Measurements from ENCODE around the gene CTSH. TPM values are rescaled to one million over a fixed set of nuclear protein-coding genes. Genes with fewer than 3 reads are reported as not detected.

The CTSH gene
- total RNA-seq, 1 donor from 2014 or later = 34.4 TPM

- H3K27ac ChIP-seq (ENCODE audit: low read depth, low read length) = no peak overlapping the region
Measured at GRCh38 chr15:78977591-78978347, 32.9 kb upstream of the CTSH start.

GRCh38 chr15:78977091-78977571, 32.3 kb upstream of the CTSH start:
- H3K27me3 ChIP-seq (ENCODE audit: control insufficient read depth in 3 of 3, insufficient read depth in 3 of 3, low read length in 3 of 3) = no peaks in the 10 kb centered on the region
- H3K4me1 ChIP-seq (ENCODE audit: control insufficient read depth in 3 of 3, insufficient read depth in 3 of 3, low read length in 3 of 3) = peaks cover 3 to 9% (median 4%) of the 10 kb centered on the region in 3 donors
- no peaks in the 10 kb centered on the region for H3K9me3 ChIP-seq (ENCODE audit: control insufficient read depth in 3 of 3, low read length in 3 of 3)
- H3K36me3 ChIP-seq (ENCODE audit: control insufficient read depth in 3 of 3, insufficient read depth in 3 of 3, low read length in 3 of 3) = no peaks in the 10 kb centered on the region
- H3K27ac ChIP-seq (ENCODE audit: low read depth, low read length) = no peak overlapping the region
- H3K9ac ChIP-seq (ENCODE audit: low read depth in 1 of 3, low read length in 3 of 3) = no peak overlapping the region
- no peak overlapping the region for H3K4me3 ChIP-seq (ENCODE audit: low read length in 3 of 3)

More at GRCh38 chr15:78977591-78978347, 32.9 kb upstream of the CTSH start:
- Histone ChIP-seq H3K36me3 (ENCODE audit: control insufficient read depth in 3 of 3, insufficient read depth in 3 of 3, low read length in 3 of 3) (no peaks in the 10 kb centered on the region), H3K4me3 (ENCODE audit: low read length in 3 of 3) (no peak overlapping the region), H3K9me3 (ENCODE audit: control insufficient read depth in 3 of 3, low read length in 3 of 3) (no peaks in the 10 kb centered on the region), H3K4me1 (ENCODE audit: control insufficient read depth in 3 of 3, insufficient read depth in 3 of 3, low read length in 3 of 3) (peaks cover 5 to 9% (median 6%) of the 10 kb centered on the region in 3 donors), H3K27me3 (ENCODE audit: control insufficient read depth in 3 of 3, insufficient read depth in 3 of 3, low read length in 3 of 3) (no peaks in the 10 kb centered on the region), H3K9ac (ENCODE audit: low read depth in 1 of 3, low read length in 3 of 3) (no peak overlapping the region)

- H3K4me3 ChIP-seq (ENCODE audit: low read length in 3 of 3) = no peak overlapping the region
- no peaks in the 10 kb centered on the region for H3K9me3 ChIP-seq (ENCODE audit: control insufficient read depth in 3 of 3, low read length in 3 of 3)
- H3K36me3 ChIP-seq (ENCODE audit: control insufficient read depth in 3 of 3, insufficient read depth in 3 of 3, low read length in 3 of 3) = no peaks in the 10 kb centered on the region
- no peaks in the 10 kb centered on the region for H3K27me3 ChIP-seq (ENCODE audit: control insufficient read depth in 3 of 3, insufficient read depth in 3 of 3, low read length in 3 of 3)
- peaks cover 3 to 9% (median 4%) of the 10 kb centered on the region in 3 donors for H3K4me1 ChIP-seq (ENCODE audit: control insufficient read depth in 3 of 3, insufficient read depth in 3 of 3, low read length in 3 of 3)
- no peak overlapping the region for H3K9ac ChIP-seq (ENCODE audit: low read depth in 1 of 3, low read length in 3 of 3)
- no peak overlapping the region for H3K27ac ChIP-seq (ENCODE audit: low read depth, low read length)
Measured at GRCh38 chr15:78976691-78977090, 31.8 kb upstream of the CTSH start.

- no peaks in the 10 kb centered on the region for H3K9me3 ChIP-seq (ENCODE audit: control insufficient read depth in 3 of 3, low read length in 3 of 3)
- no peaks in the 10 kb centered on the region for H3K27me3 ChIP-seq (ENCODE audit: control insufficient read depth in 3 of 3, insufficient read depth in 3 of 3, low read length in 3 of 3)
- H3K4me3 ChIP-seq (ENCODE audit: low read length in 3 of 3) = no peak overlapping the region
- H3K36me3 ChIP-seq (ENCODE audit: control insufficient read depth in 3 of 3, insufficient read depth in 3 of 3, low read length in 3 of 3) = no peaks in the 10 kb centered on the region
- peaks cover under 1 to 6% (median under 1%) of the 10 kb centered on the region in 3 donors for H3K4me1 ChIP-seq (ENCODE audit: control insufficient read depth in 3 of 3, insufficient read depth in 3 of 3, low read length in 3 of 3)
- no peak overlapping the region for H3K27ac ChIP-seq (ENCODE audit: low read depth, low read length)
- no peak overlapping the region for H3K9ac ChIP-seq (ENCODE audit: low read depth in 1 of 3, low read length in 3 of 3)
Measured at GRCh38 chr15:78974272-78974918, 29.5 kb upstream of the CTSH start.

GRCh38 chr15:78969687-78970349, 25.0 kb upstream of the CTSH start:
- Histone ChIP-seq H3K4me1 (ENCODE audit: control insufficient read depth in 3 of 3, insufficient read depth in 3 of 3, low read length in 3 of 3) (no peaks in the 10 kb centered on the region), H3K36me3 (ENCODE audit: control insufficient read depth in 3 of 3, insufficient read depth in 3 of 3, low read length in 3 of 3) (no peaks in the 10 kb centered on the region), H3K27ac (ENCODE audit: low read depth, low read length) (no peak overlapping the region), H3K4me3 (ENCODE audit: low read length in 3 of 3) (no peak overlapping the region), H3K27me3 (ENCODE audit: control insufficient read depth in 3 of 3, insufficient read depth in 3 of 3, low read length in 3 of 3) (no peaks in the 10 kb centered on the region), H3K9me3 (ENCODE audit: control insufficient read depth in 3 of 3, low read length in 3 of 3) (no peaks in the 10 kb centered on the region), H3K9ac (ENCODE audit: low read depth in 1 of 3, low read length in 3 of 3) (no peak overlapping the region)

GRCh38 chr15:78968539-78969271, 23.9 kb upstream of the CTSH start:
- H3K9me3 ChIP-seq (ENCODE audit: control insufficient read depth in 3 of 3, low read length in 3 of 3) = no peaks in the 10 kb centered on the region
- H3K4me1 ChIP-seq (ENCODE audit: control insufficient read depth in 3 of 3, insufficient read depth in 3 of 3, low read length in 3 of 3) = no peaks in the 10 kb centered on the region
- H3K27ac ChIP-seq (ENCODE audit: low read depth, low read length) = no peak overlapping the region
- H3K27me3 ChIP-seq (ENCODE audit: control insufficient read depth in 3 of 3, insufficient read depth in 3 of 3, low read length in 3 of 3) = no peaks in the 10 kb centered on the region
- no peak overlapping the region for H3K4me3 ChIP-seq (ENCODE audit: low read length in 3 of 3)
- H3K9ac ChIP-seq (ENCODE audit: low read depth in 1 of 3, low read length in 3 of 3) = no peak overlapping the region
- H3K36me3 ChIP-seq (ENCODE audit: control insufficient read depth in 3 of 3, insufficient read depth in 3 of 3, low read length in 3 of 3) = no peaks in the 10 kb centered on the region

GRCh38 chr15:78968114-78968513, 23.3 kb upstream of the CTSH start:
- H3K9ac ChIP-seq (ENCODE audit: low read depth in 1 of 3, low read length in 3 of 3) = no peak overlapping the region
- no peaks in the 10 kb centered on the region for H3K36me3 ChIP-seq (ENCODE audit: control insufficient read depth in 3 of 3, insufficient read depth in 3 of 3, low read length in 3 of 3)
- no peak overlapping the region for H3K4me3 ChIP-seq (ENCODE audit: low read length in 3 of 3)
- no peak overlapping the region for H3K27ac ChIP-seq (ENCODE audit: low read depth, low read length)
- H3K4me1 ChIP-seq (ENCODE audit: control insufficient read depth in 3 of 3, insufficient read depth in 3 of 3, low read length in 3 of 3) = no peaks in the 10 kb centered on the region
- no peaks in the 10 kb centered on the region for H3K27me3 ChIP-seq (ENCODE audit: control insufficient read depth in 3 of 3, insufficient read depth in 3 of 3, low read length in 3 of 3)
- no peaks in the 10 kb centered on the region for H3K9me3 ChIP-seq (ENCODE audit: control insufficient read depth in 3 of 3, low read length in 3 of 3)

GRCh38 chr15:78960308-78960707, 15.5 kb upstream of the CTSH start:
- Histone ChIP-seq H3K9me3 (ENCODE audit: control insufficient read depth in 3 of 3, low read length in 3 of 3) (no peaks in the 10 kb centered on the region), H3K9ac (ENCODE audit: low read depth in 1 of 3, low read length in 3 of 3) (no peak overlapping the region), H3K36me3 (ENCODE audit: control insufficient read depth in 3 of 3, insufficient read depth in 3 of 3, low read length in 3 of 3) (no peaks in the 10 kb centered on the region), H3K4me3 (ENCODE audit: low read length in 3 of 3) (no peak overlapping the region), H3K27ac (ENCODE audit: low read depth, low read length) (no peak overlapping the region), H3K27me3 (ENCODE audit: control insufficient read depth in 3 of 3, insufficient read depth in 3 of 3, low read length in 3 of 3) (no peaks in the 10 kb centered on the region), H3K4me1 (ENCODE audit: control insufficient read depth in 3 of 3, insufficient read depth in 3 of 3, low read length in 3 of 3) (no peaks in the 10 kb centered on the region)

- no peaks in the 10 kb centered on the region for H3K9me3 ChIP-seq (ENCODE audit: control insufficient read depth in 3 of 3, low read length in 3 of 3)
- H3K36me3 ChIP-seq (ENCODE audit: control insufficient read depth in 3 of 3, insufficient read depth in 3 of 3, low read length in 3 of 3) = no peaks in the 10 kb centered on the region
- H3K27me3 ChIP-seq (ENCODE audit: control insufficient read depth in 3 of 3, insufficient read depth in 3 of 3, low read length in 3 of 3) = no peaks in the 10 kb centered on the region
- no peak overlapping the region for H3K27ac ChIP-seq (ENCODE audit: low read depth, low read length)
- no peak overlapping the region for H3K4me3 ChIP-seq (ENCODE audit: low read length in 3 of 3)
- no peaks in the 10 kb centered on the region for H3K4me1 ChIP-seq (ENCODE audit: control insufficient read depth in 3 of 3, insufficient read depth in 3 of 3, low read length in 3 of 3)
- no peak overlapping the region for H3K9ac ChIP-seq (ENCODE audit: low read depth in 1 of 3, low read length in 3 of 3)
Measured at GRCh38 chr15:78959360-78959759, 14.5 kb upstream of the CTSH start.
